OCI-LY1 (cell line): ENCODE results near the gene SP140.
"Not testable (repeated sequence)": the region's sequence is repeated elsewhere in the genome, so short reads cannot be mapped to it uniquely, and the experiment has no call there.

ENCODE experiments used
- H2AFZ ChIP-seq: fragments of 200-600 bp; sonication (generic), shearing (Covaris generic); 2 replicates; pipeline ENCODE4 v1.6.0; 2014; ENCODE audit warnings: antibody characterized with exemption, mild to moderate bottlenecking, low read length
- H3F3A ChIP-seq: fragments of 200-600 bp; sonication (generic), shearing (Covaris generic); 2 replicates; pipeline ENCODE4 v1.6.0; 2014; ENCODE audit warnings: mild to moderate bottlenecking, antibody characterized with exemption, low read length, moderate library complexity; ENCODE audit not compliant: insufficient read depth
- H3K27ac ChIP-seq: fragments of 200-600 bp; sonication (generic); 2 replicates; pipeline ENCODE4 v1.5.1; 2014; ENCODE audit warnings: low read length, mixed run types, mild to moderate bottlenecking, low read depth; ENCODE audit not compliant: poor library complexity, severe bottlenecking
- H3K27me3 ChIP-seq: fragments of 200-600 bp; sonication (generic); 2 replicates; pipeline ENCODE4 v1.6.0; 2014; ENCODE audit warnings: antibody characterized with exemption, mild to moderate bottlenecking, low read length, moderate library complexity; ENCODE audit not compliant: insufficient read depth
- H3K36me3 ChIP-seq: fragments of 200-600 bp; sonication (generic); 2 replicates; pipeline ENCODE4 v1.6.1; 2014; ENCODE audit warnings: mild to moderate bottlenecking, antibody characterized with exemption, low read length, moderate library complexity, mixed read lengths; ENCODE audit not compliant: insufficient read depth
- H3K4me1 ChIP-seq: fragments of 200-600 bp; sonication (generic); 2 replicates; pipeline ENCODE4 v1.5.1; 2014; ENCODE audit warnings: mild to moderate bottlenecking, low read length, moderate library complexity; ENCODE audit not compliant: insufficient read depth, severe bottlenecking
- H3K4me2 ChIP-seq: fragments of 200-600 bp; sonication (generic), shearing (Covaris generic); 2 replicates; pipeline ENCODE4 v1.6.1; 2014; ENCODE audit warnings: low read length
- H3K4me3 ChIP-seq: fragments of 200-600 bp; sonication (generic); 2 replicates; pipeline ENCODE4 v1.5.1; 2014; ENCODE audit warnings: low read length, low read depth, mild to moderate bottlenecking, mixed read lengths; ENCODE audit not compliant: poor library complexity, severe bottlenecking
- H3K79me2 ChIP-seq: fragments of 200-600 bp; shearing (Covaris generic); 2 replicates; pipeline ENCODE4 v1.6.1; 2016; ENCODE audit warnings: mixed run types, low read length, mixed read lengths; ENCODE audit not compliant: insufficient read depth
- H3K9ac ChIP-seq: fragments of 200-600 bp; sonication (generic), shearing (Covaris generic); 2 replicates; pipeline ENCODE4 v1.6.1; 2014; ENCODE audit warnings: mild to moderate bottlenecking, low read length, mixed read lengths
- H3K9me2 ChIP-seq: fragments of 200-600 bp; sonication (generic), shearing (Covaris generic); 2 replicates; pipeline ENCODE4 v1.6.1; 2014; ENCODE audit warnings: low read depth, mild to moderate bottlenecking, low read length, mixed read lengths
- H3K9me3 ChIP-seq: fragments of 200-600 bp; shearing (Covaris generic); 2 replicates; pipeline ENCODE4 v1.6.1; 2014; ENCODE audit warnings: low read length, mixed read lengths
- H4K20me1 ChIP-seq: fragments of 200-600 bp; sonication (generic), shearing (Covaris generic); 2 replicates; pipeline ENCODE4 v1.6.0; 2016; ENCODE audit warnings: mild to moderate bottlenecking, low read length; ENCODE audit not compliant: insufficient read depth
- EZH2 ChIP-seq: fragments of 200-600 bp; sonication (generic), shearing (Covaris generic); IDR thresholded peaks from 2 replicates; pipeline ENCODE4 v1.8.0; 2017; ENCODE audit warnings: borderline replicate concordance, mixed run types, mild to moderate bottlenecking, antibody characterized with exemption, low read length, moderate library complexity, mixed read lengths
- TF ChIP-seq, protein P1 (sequence below): fragments of 200-600 bp; sonication (generic), shearing (Covaris generic); IDR thresholded peaks from 2 replicates; pipeline ENCODE4 v1.5.1; 2017; ENCODE audit warnings: mild to moderate bottlenecking, antibody characterized with exemption, low read length, moderate library complexity, mixed read lengths

Gene SP140

GRCh38 chr2:230308402-230309000 is 83.0 kb downstream of the SP140 start:
- Histone ChIP-seq H3F3A (no peaks in the 10 kb centered on the region), H3K27me3 (no peaks in the 10 kb centered on the region), H3K4me2 (no peak overlapping the region), H4K20me1 (no peaks in the 10 kb centered on the region), H3K4me3 (no peak overlapping the region), H3K9me2 (no peaks in the 10 kb centered on the region), H2AFZ (no peak overlapping the region), H3K27ac (no peak overlapping the region), H3K36me3 (peaks cover 36% of the 10 kb centered on the region), H3K9ac (no peak overlapping the region), H3K79me2 (no peaks in the 10 kb centered on the region), H3K4me1 (no peaks in the 10 kb centered on the region), H3K9me3 (peaks cover 10% of the 10 kb centered on the region; the same call in 1 of the 2 replicates)
- TF ChIP-seq, protein P1, sequence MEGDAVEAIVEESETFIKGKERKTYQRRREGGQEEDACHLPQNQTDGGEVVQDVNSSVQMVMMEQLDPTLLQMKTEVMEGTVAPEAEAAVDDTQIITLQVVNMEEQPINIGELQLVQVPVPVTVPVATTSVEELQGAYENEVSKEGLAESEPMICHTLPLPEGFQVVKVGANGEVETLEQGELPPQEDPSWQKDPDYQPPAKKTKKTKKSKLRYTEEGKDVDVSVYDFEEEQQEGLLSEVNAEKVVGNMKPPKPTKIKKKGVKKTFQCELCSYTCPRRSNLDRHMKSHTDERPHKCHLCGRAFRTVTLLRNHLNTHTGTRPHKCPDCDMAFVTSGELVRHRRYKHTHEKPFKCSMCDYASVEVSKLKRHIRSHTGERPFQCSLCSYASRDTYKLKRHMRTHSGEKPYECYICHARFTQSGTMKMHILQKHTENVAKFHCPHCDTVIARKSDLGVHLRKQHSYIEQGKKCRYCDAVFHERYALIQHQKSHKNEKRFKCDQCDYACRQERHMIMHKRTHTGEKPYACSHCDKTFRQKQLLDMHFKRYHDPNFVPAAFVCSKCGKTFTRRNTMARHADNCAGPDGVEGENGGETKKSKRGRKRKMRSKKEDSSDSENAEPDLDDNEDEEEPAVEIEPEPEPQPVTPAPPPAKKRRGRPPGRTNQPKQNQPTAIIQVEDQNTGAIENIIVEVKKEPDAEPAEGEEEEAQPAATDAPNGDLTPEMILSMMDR: no peak
- TF ChIP-seq EZH2: no peak

GRCh38 chr2:230310792-230311191 is 85.3 kb downstream of the SP140 start:
- H3K27ac ChIP-seq, H4K20me1 ChIP-seq, H3F3A ChIP-seq, H3K4me2 ChIP-seq, H3K27me3 ChIP-seq, H3K9me3 ChIP-seq, H3K9ac ChIP-seq, H3K9me2 ChIP-seq, H3K79me2 ChIP-seq, H3K4me1 ChIP-seq, H2AFZ ChIP-seq, H3K4me3 ChIP-seq: not testable (repeated sequence)
- peaks cover 34% of the 10 kb centered on the region for H3K36me3 ChIP-seq

- H3K27ac ChIP-seq, H3K4me1 ChIP-seq, H3K9me2 ChIP-seq, H3F3A ChIP-seq, H2AFZ ChIP-seq, H3K79me2 ChIP-seq, H3K4me3 ChIP-seq, H3K9me3 ChIP-seq, H4K20me1 ChIP-seq, H3K9ac ChIP-seq, H3K4me2 ChIP-seq, H3K27me3 ChIP-seq: not testable (repeated sequence)
- H3K36me3 ChIP-seq: peaks cover 26% of the 10 kb centered on the region
Measured at GRCh38 chr2:230311634-230312033, 86.1 kb downstream of the SP140 start.

DNA sequence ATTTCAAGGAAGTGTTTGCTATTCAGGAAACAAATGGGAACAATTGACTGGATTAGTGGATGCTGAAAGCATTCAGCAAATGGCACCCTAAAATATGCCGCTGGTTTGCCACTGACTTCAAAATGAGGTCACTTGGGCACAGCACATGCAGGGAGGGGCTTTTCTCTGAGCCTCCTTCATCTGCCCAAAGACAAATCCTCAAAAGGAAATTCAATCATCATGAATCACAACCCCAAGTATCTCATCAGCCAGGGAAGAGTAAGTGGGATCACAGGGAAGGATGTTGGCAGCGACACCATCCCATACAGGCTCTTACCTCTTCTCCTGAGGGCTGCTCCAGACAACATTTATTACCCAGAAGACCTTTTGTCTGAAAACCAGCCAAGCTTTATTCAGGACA is 87.1 kb downstream of the SP140 start:
- Histone ChIP-seq H3K4me1 (peaks cover 2% of the 10 kb centered on the region), H4K20me1 (no peaks in the 10 kb centered on the region)

More for the DNA sequence above, 87.1 kb downstream of the SP140 start:
- no peaks in the 10 kb centered on the region for H3K79me2 ChIP-seq
- H3K27me3 ChIP-seq: no peaks in the 10 kb centered on the region
- H3K9me2 ChIP-seq: no peaks in the 10 kb centered on the region
- no peak overlapping the region for H3K27ac ChIP-seq
- no peaks in the 10 kb centered on the region for H3F3A ChIP-seq
- no peak overlapping the region for H3K4me2 ChIP-seq
- TF ChIP-seq, protein P1: no peak
- TF ChIP-seq EZH2: no peak
- H3K4me3 ChIP-seq: no peak overlapping the region
- H3K9ac ChIP-seq: no peak overlapping the region
- peaks cover 19% of the 10 kb centered on the region; the same call in 1 of the 2 replicates for H3K36me3 ChIP-seq
- no peak overlapping the region for H2AFZ ChIP-seq
- no peaks in the 10 kb centered on the region for H3K9me3 ChIP-seq
